Sigmoid colon (tissue), 7 donors: ENCODE results near the gene TMEM181. TPM values are rescaled to one million over a fixed set of nuclear protein-coding genes. Genes with fewer than 3 reads are reported as not detected.
A peak's percentile ranks its signal among the peaks of the same experiment; 100 is the strongest.
"Not testable (repeated sequence)": the region's sequence is repeated elsewhere in the genome, so short reads cannot be mapped to it uniquely, and the experiment has no call there.

Source experiments
- DNase-seq: peaks from one replicate; pipeline ENCODE4 v3.0.0-alpha.2; 2019
- H3K27ac ChIP-seq, 4 donors: fragments of 200-600 bp; sonication (generic); one replicate each; pipeline ENCODE4 v1.5.1; 2016 to 2019; ENCODE audit warnings: mild to moderate bottlenecking in 1 of 4
- H3K27me3 ChIP-seq, 3 donors: fragments of 200-600 bp; sonication (generic); one replicate each; pipeline ENCODE4 v1.5.1; 2019; ENCODE audit warnings: mild to moderate bottlenecking in 1 of 3
- H3K36me3 ChIP-seq, 4 donors: fragments of 200-600 bp; sonication (generic); one replicate each; pipeline ENCODE4 v1.5.1; 2016 to 2019
- H3K4me1 ChIP-seq, 4 donors: fragments of 200-600 bp; sonication (generic); one replicate each; pipeline ENCODE4 v1.5.1; 2017 to 2019
- H3K4me3 ChIP-seq, 4 donors: fragments of 200-600 bp; sonication (generic); one replicate each; pipeline ENCODE4 v1.5.1; 2017 to 2019; ENCODE audit warnings: mild to moderate bottlenecking in 2 of 4, moderate library complexity in 1 of 4
- H3K9me3 ChIP-seq, 4 donors: fragments of 200-600 bp in 3 of 4; sonication (generic) in 3 of 4; one replicate each; pipeline versions ENCODE4 v1.5.1 to v1.6.1; 2013 to 2019
- EP300 ChIP-seq, 4 donors: sonication (generic); formaldehyde crosslinking; IDR thresholded peaks; one replicate each; pipeline ENCODE4 v1.6.1; 2017; ENCODE audit warnings: antibody characterized with exemption in 4 of 4
- POLR2A ChIP-seq, 2 donors: fragments of 450-650 bp; IDR thresholded peaks; one replicate each; pipeline ENCODE4 v1.6.1; 2016; ENCODE audit warnings: antibody characterized with exemption in 2 of 2, mild to moderate bottlenecking in 2 of 2, moderate library complexity in 2 of 2
- POLR2AphosphoS5 ChIP-seq, 4 donors: sonication (generic); formaldehyde crosslinking; IDR thresholded peaks; one replicate each; pipeline ENCODE4 v1.6.1; 2017; ENCODE audit warnings: antibody characterized with exemption in 4 of 4
- WGBS, 2 donors: extraction: QIAGEN DNeasy Blood & Tissue Kit; methylation state at CpG; one replicate each; pipeline ENCODE4 v1.1.7; 2013; 5-methylcytosine and 5-hydroxymethylcytosine counted together
- intact Hi-C: fragments of 100-400 bp; cut with DNase I; formaldehyde crosslinking; loops from one replicate; pipeline ENCODE4 v1.15.1; 2023
- polyA plus RNA-seq, 3 donors: library from polyadenylated mRNA; stranded (reverse); fragments of 200-250 nt; gene quantifications; one replicate each; pipeline ENCODE4 v1.2.3, GENCODE V29; 2013
- total RNA-seq, 4 donors: library from RNA; depleted of rRNA; stranded (reverse); fragments of >200 nt; gene quantifications; one replicate each; pipeline ENCODE4 v1.1.0, GENCODE V29; 2016
- TF ChIP-seq, protein P1 (sequence below), 4 experiments: fragments of 450-650 bp in 3 of 4; fragments of 200-600 bp in 1 of 4; IDR thresholded peaks; one replicate each; pipeline ENCODE4 v1.5.1; 2016 to 2019; ENCODE audit warnings: antibody characterized with exemption in 4 of 4, mild to moderate bottlenecking in 3 of 4, moderate library complexity in 2 of 4
- donor health status: healthy with polysubstance abuse.
- donor health status: Bipolar disorder and iron deficiency.
- donor health status: healthy.

TMEM181 gene
- total and polyA plus RNA-seq, 7 donors, result 4.6 to 24.7 (median 20.8) TPM

DNA sequence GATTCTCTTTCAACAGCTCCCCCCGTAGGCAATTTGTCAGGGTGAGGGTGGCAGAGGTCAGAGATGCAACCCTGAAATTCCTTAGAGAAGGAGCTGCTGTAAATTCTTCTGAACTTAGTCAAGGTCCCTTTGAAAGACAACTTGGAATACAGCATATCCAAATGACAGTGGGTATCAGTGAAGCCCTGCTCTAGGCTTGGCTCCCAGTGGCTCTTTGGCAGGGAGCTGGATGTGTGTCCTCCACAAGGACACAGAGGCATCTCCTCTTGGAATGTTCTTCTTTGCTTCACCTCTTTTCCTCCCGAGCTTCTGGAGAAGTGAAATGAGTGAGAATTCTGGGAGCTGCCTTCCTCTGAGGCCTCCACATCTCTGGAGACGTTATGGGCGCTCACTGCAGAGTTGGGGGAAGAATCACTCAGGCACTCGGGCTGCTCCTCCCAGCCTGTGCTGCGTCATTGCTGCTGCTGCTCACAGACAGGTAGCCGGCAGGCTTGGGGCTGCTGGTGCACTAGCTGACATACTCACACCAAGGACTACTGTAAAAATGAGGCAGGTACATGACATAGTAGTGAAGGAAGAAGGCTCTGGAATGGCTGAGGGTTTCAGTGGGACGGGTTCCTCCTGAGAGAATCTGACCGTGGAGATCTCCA lies 50.6 kb downstream of the TMEM181 start:
- no peak overlapping the region for H3K4me3 ChIP-seq
- H3K9me3 ChIP-seq, result no peaks in the 10 kb centered on the region
- 82 to 87% methylated on average over 9 of the region's 9 CpGs for WGBS, 2 donors
- no peaks in the 10 kb centered on the region for H3K4me1 ChIP-seq
- peaks cover 4 to 76% (median 19%) of the 10 kb centered on the region in 4 donors for H3K36me3 ChIP-seq
- H3K27ac ChIP-seq, result no peak overlapping the region
- no peak for TF ChIP-seq EP300 (IDR thresholded peaks at IDR 0.05)
- TF ChIP-seq POLR2A (IDR thresholded peaks at IDR 0.05), result no peak
- TF ChIP-seq POLR2AphosphoS5 (IDR thresholded peaks at IDR 0.05), result no peak
- TF ChIP-seq, protein P1, sequence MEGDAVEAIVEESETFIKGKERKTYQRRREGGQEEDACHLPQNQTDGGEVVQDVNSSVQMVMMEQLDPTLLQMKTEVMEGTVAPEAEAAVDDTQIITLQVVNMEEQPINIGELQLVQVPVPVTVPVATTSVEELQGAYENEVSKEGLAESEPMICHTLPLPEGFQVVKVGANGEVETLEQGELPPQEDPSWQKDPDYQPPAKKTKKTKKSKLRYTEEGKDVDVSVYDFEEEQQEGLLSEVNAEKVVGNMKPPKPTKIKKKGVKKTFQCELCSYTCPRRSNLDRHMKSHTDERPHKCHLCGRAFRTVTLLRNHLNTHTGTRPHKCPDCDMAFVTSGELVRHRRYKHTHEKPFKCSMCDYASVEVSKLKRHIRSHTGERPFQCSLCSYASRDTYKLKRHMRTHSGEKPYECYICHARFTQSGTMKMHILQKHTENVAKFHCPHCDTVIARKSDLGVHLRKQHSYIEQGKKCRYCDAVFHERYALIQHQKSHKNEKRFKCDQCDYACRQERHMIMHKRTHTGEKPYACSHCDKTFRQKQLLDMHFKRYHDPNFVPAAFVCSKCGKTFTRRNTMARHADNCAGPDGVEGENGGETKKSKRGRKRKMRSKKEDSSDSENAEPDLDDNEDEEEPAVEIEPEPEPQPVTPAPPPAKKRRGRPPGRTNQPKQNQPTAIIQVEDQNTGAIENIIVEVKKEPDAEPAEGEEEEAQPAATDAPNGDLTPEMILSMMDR (IDR thresholded peaks at IDR 0.05), result no peak
- no peaks in the 10 kb centered on the region for H3K27me3 ChIP-seq
- intact Hi-C loops, result no loop called here
- peak; percentile 40 for DNase-seq

GRCh38 chr6:158611039-158611438 lies 51.1 kb downstream of the TMEM181 start:
- WGBS, 2 donors, result 74 to 84% methylated on average over 3 of the region's 3 CpGs
- no peaks in the 10 kb centered on the region for H3K9me3 ChIP-seq
- intact Hi-C loops, result no loop called here
- TF ChIP-seq POLR2A (IDR thresholded peaks at IDR 0.05) (no peak), POLR2AphosphoS5 (IDR thresholded peaks at IDR 0.05) (no peak), EP300 (IDR thresholded peaks at IDR 0.05) (no peak)
- TF ChIP-seq, protein P1 (IDR thresholded peaks at IDR 0.05), result no peak
- DNase-seq, result no peak
- H3K4me3 ChIP-seq, result no peak overlapping the region
- H3K4me1 ChIP-seq, result no peaks in the 10 kb centered on the region
- no peaks in the 10 kb centered on the region for H3K27me3 ChIP-seq
- peaks cover 4 to 70% (median 19%) of the 10 kb centered on the region in 4 donors for H3K36me3 ChIP-seq
- H3K27ac ChIP-seq, result no peak overlapping the region

GRCh38 chr6:158611541-158612370 lies 51.9 kb downstream of the TMEM181 start:
- no peak overlapping the region for H3K27ac ChIP-seq
- no peak for DNase-seq
- no peaks in the 10 kb centered on the region for H3K27me3 ChIP-seq
- WGBS, 2 donors, result 54 to 76% methylated on average over 14 of the region's 14 CpGs
- intact Hi-C loops, result no loop called here
- H3K4me3 ChIP-seq, result no peak overlapping the region
- H3K4me1 ChIP-seq, result no peaks in the 10 kb centered on the region
- H3K36me3 ChIP-seq, result peaks cover 4 to 63% (median 19%) of the 10 kb centered on the region in 4 donors
- TF ChIP-seq, protein P1 (IDR thresholded peaks at IDR 0.05), result no peak
- TF ChIP-seq POLR2A (IDR thresholded peaks at IDR 0.05), result no peak
- no peak for TF ChIP-seq POLR2AphosphoS5 (IDR thresholded peaks at IDR 0.05)
- TF ChIP-seq EP300 (IDR thresholded peaks at IDR 0.05), result no peak
- no peaks in the 10 kb centered on the region for H3K9me3 ChIP-seq

GRCh38 chr6:158614606-158615005 lies 54.7 kb downstream of the TMEM181 start:
- DNase-seq, intact Hi-C loops, H3K27me3 ChIP-seq, H3K4me3 ChIP-seq, H3K4me1 ChIP-seq, H3K27ac ChIP-seq, H3K9me3 ChIP-seq: not testable (repeated sequence)
- WGBS, 2 donors, result 94 to 98% methylated on average over 3 of the region's 3 CpGs
- peaks cover 4 to 34% (median 7%) of the 10 kb centered on the region in 4 donors for H3K36me3 ChIP-seq

DNA sequence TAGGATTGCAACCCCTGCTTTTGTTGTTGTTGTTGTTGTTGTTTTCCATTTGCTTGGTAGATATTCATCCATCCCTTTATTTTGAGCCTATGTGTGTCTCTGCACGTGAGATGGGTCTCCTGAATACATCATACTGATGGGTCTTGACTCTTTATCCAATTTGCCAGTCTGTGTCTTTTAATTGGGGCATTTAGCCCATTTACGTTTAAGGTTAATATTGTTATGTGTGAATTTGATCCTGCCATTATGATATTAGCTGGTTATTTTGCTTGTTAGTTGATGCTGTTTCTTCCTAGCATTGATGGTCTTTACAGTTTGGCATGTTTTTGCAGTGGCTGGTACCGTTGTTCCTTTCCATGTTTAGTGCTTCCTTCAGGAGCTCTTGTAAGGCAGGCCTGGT lies 58.4 kb downstream of the TMEM181 start:
- H3K36me3 ChIP-seq, result peaks cover 0 to 28% (median 0%) of the 10 kb centered on the region in 4 donors
- H3K27me3 ChIP-seq, H3K4me1 ChIP-seq, H3K27ac ChIP-seq, H3K9me3 ChIP-seq, DNase-seq, intact Hi-C loops, H3K4me3 ChIP-seq: not testable (repeated sequence)
- WGBS, 2 donors, result 95 to 96% methylated on average over 3 of the region's 3 CpGs
